ENCODE measurements around the gene CA6.

DNA sequence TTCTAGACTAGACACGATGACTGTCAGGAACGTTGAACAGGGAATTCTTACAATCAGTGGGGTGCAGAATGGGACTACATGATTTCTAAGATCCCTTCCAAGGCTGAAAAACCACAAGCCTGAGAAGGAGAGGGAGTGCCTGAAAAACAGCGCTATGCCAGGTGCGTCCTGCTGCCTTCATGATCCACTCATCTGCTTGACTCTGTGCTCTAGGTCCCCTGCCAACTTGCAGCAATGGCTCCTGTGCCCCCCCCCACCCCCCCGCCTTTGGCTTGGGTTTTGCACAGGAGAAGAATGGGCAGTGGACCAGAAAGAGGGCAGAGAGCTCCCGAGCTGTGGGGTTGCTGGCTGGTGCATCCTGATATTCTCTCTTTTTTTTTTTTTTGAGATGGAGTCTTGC, 74.6 kb downstream of the CA6 start:
- TF ChIP-seq, protein P1, sequence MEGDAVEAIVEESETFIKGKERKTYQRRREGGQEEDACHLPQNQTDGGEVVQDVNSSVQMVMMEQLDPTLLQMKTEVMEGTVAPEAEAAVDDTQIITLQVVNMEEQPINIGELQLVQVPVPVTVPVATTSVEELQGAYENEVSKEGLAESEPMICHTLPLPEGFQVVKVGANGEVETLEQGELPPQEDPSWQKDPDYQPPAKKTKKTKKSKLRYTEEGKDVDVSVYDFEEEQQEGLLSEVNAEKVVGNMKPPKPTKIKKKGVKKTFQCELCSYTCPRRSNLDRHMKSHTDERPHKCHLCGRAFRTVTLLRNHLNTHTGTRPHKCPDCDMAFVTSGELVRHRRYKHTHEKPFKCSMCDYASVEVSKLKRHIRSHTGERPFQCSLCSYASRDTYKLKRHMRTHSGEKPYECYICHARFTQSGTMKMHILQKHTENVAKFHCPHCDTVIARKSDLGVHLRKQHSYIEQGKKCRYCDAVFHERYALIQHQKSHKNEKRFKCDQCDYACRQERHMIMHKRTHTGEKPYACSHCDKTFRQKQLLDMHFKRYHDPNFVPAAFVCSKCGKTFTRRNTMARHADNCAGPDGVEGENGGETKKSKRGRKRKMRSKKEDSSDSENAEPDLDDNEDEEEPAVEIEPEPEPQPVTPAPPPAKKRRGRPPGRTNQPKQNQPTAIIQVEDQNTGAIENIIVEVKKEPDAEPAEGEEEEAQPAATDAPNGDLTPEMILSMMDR (IDR thresholded peaks at IDR 0.05): no peak
- TF ChIP-seq E2F5 (CRISPR knock-in tag; IDR thresholded peaks at IDR 0.05) (no peak), RELA (CRISPR knock-in tag; IDR thresholded peaks at IDR 0.05; ENCODE audit: borderline replicate concordance) (no peak), NR1H2 (CRISPR knock-in tag; IDR thresholded peaks at IDR 0.05) (no peak), IRF1 (CRISPR knock-in tag; IDR thresholded peaks at IDR 0.05) (no peak), JUN (CRISPR knock-in tag; IDR thresholded peaks at IDR 0.05) (no peak)

Measured in WTC11 (cell line).